ENCODE data around the gene WDR73. TPM values are rescaled to one million over a fixed set of nuclear protein-coding genes. Genes with fewer than 3 reads are reported as not detected.

The WDR73 gene
- total and polyA plus RNA-seq, 9 of the 15 experiments (the other 6 are each of a cell fraction or from before 2014, with no cell fraction given), result 9.2 to 25.4 (median 21.7) TPM

GRCh38 chr15:84598993-84599392 lies 55.1 kb downstream of the WDR73 start:
- ChIA-PET POLR2A (interaction anchor here (0.6 to 1.3 kb wide), 5 partner anchors 10 to 220 kb away, joined by 3 to 4 read pairs (median 3); no protein-coding TSS in a partner anchor), CTCF (ENCODE audit: low intra/inter-chr PET ratio) (interaction anchor here (1.0 to 2.4 kb wide), 2 partner anchors 11 to 39 kb away, joined by 3 to 18 read pairs; no protein-coding TSS in a partner anchor)
- Histone ChIP-seq H3K4me2 (ENCODE audit: insufficient read depth, low read length) (no peak overlapping the region), H3K9ac (ENCODE audit: insufficient read depth in 1 of 2, low read depth in 2 of 2, low read length in 2 of 2) (no peak overlapping the region), H4K20me1 (replicated peaks; ENCODE audit: control insufficient read depth, insufficient read depth, low read length) (no peaks in the 10 kb centered on the region), H3K79me2 (ENCODE audit: control insufficient read depth, insufficient read depth, low read length) (peaks cover 4% of the 10 kb centered on the region; the same call in 1 of the 3 replicates), H3K4me3 (no peak overlapping the region), H3K9me3 (replicated peaks; ENCODE audit: control insufficient read depth, insufficient read depth, low read depth, low read length) (no peaks in the 10 kb centered on the region), H3K4me1 (replicated peaks in 1 of 2; ENCODE audit: control insufficient read depth in 2 of 2, insufficient read depth in 2 of 2, low read length in 2 of 2) (peaks cover 16% of the 10 kb centered on the region in 2 experiments), H3K36me3 (ENCODE audit: control insufficient read depth, insufficient read depth, low read length) (peaks cover 5% of the 10 kb centered on the region; the same call in 1 of the 3 replicates), H2AFZ (ENCODE audit: low read depth, low read length) (peak overlapping the region; percentile 91), H3K9me1 (ENCODE audit: control insufficient read depth, insufficient read depth, low read length) (no peaks in the 10 kb centered on the region), H3K27ac (ENCODE audit: extremely low read depth, low read depth, low read length) (no peak overlapping the region), H3K27me3 (ENCODE audit: control insufficient read depth in 2 of 2, insufficient read depth in 2 of 2, low read length in 2 of 2) (no peaks in the 10 kb centered on the region)
- 59% methylated on average over 1 of the region's 1 CpG for WGBS (ENCODE audit: insufficient coverage, low coverage, missing lambda C conversion rate)
- ATAC-seq (peak; percentile 63), FAIRE-seq (peak; percentile 93), DNase-seq (ENCODE audit: extremely low read depth in 1 of 4, low spot score in 3 of 4) (peak; percentile 70 to 81 (median 74))
- no TSS peak for BruUV-seq (replicated peaks)
- intact Hi-C loops (cut with micrococcal nuclease) (loop anchor here (1.0 to 5.0 kb wide), 6 partner anchors 39 to 328 kb away; partner anchors contain the start of gene ZNF592), in situ Hi-C loops (cut with MboI) (loop anchor here (25.0 kb wide), 1 partner anchor 288 kb away; the partner anchor contains the start of gene SLC28A1)
- TF ChIP-seq GMEB1 (CRISPR knock-in tag; IDR thresholded peaks at IDR 0.05), result no peak
- 0 out of 2 replicates have a peak, but pooled peaks have one; percentile 26 for TF ChIP-seq NR2C1 (IDR thresholded peaks at IDR 0.05)
- TF ChIP-seq NR2C1 (tag; IDR thresholded peaks at IDR 0.05), result no peak
- TF ChIP-seq, protein P1, sequence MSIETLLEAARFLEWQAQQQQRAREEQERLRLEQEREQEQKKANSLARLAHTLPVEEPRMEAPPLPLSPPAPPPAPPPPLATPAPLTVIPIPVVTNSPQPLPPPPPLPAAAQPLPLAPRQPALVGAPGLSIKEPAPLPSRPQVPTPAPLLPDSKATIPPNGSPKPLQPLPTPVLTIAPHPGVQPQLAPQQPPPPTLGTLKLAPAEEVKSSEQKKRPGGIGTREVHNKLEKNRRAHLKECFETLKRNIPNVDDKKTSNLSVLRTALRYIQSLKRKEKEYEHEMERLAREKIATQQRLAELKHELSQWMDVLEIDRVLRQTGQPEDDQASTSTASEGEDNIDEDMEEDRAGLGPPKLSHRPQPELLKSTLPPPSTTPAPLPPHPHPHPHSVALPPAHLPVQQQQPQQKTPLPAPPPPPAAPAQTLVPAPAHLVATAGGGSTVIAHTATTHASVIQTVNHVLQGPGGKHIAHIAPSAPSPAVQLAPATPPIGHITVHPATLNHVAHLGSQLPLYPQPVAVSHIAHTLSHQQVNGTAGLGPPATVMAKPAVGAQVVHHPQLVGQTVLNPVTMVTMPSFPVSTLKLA (conservative IDR thresholded peaks at IDR 0.05), result peak in 1 of 2 experiments; percentile 37; a peak in 1 of 4 replicates
- TF ChIP-seq JUN (IDR thresholded peaks at IDR 0.05; ENCODE audit: borderline replicate concordance, low read depth, low read length), result 0 out of 2 replicates have a peak, but pooled peaks have one; percentile 19
- TF ChIP-seq JUN (CRISPR knock-in tag; IDR thresholded peaks at IDR 0.05; ENCODE audit: borderline replicate concordance), result no peak
- peak; percentile 52; the same call in 1 of the 2 replicates for TF ChIP-seq ARID2 (IDR thresholded peaks at IDR 0.05)
- no peak for TF ChIP-seq ZNF274 (IDR thresholded peaks at IDR 0.05; ENCODE audit: borderline replicate concordance, low read depth, low read length)
- 0 out of 2 replicates have a peak, but pooled peaks have one; percentile 23 for TF ChIP-seq KLF16 (IDR thresholded peaks at IDR 0.05)
- peak; percentile 41; the same call in 1 of the 2 replicates for TF ChIP-seq JUND (IDR thresholded peaks at IDR 0.05; ENCODE audit: borderline replicate concordance, low read depth, low read length)
- no peak for TF ChIP-seq JUND (tag; IDR thresholded peaks at IDR 0.05; ENCODE audit: borderline replicate concordance, low read depth, low read length)
- TF ChIP-seq ZNF384 (IDR thresholded peaks at IDR 0.05; ENCODE audit: low read depth, low read length), result peak; percentile 44; the same call in 1 of the 2 replicates
- TF ChIP-seq GATA2 (CRISPR knock-in tag; IDR thresholded peaks at IDR 0.05), result peak; percentile 46; the same call in 1 of the 2 replicates
- TF ChIP-seq, protein P2, sequence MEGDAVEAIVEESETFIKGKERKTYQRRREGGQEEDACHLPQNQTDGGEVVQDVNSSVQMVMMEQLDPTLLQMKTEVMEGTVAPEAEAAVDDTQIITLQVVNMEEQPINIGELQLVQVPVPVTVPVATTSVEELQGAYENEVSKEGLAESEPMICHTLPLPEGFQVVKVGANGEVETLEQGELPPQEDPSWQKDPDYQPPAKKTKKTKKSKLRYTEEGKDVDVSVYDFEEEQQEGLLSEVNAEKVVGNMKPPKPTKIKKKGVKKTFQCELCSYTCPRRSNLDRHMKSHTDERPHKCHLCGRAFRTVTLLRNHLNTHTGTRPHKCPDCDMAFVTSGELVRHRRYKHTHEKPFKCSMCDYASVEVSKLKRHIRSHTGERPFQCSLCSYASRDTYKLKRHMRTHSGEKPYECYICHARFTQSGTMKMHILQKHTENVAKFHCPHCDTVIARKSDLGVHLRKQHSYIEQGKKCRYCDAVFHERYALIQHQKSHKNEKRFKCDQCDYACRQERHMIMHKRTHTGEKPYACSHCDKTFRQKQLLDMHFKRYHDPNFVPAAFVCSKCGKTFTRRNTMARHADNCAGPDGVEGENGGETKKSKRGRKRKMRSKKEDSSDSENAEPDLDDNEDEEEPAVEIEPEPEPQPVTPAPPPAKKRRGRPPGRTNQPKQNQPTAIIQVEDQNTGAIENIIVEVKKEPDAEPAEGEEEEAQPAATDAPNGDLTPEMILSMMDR (IDR thresholded peaks at IDR 0.05 in 2 of 3, conservative IDR thresholded peaks at IDR 0.05 in 1 of 3; ENCODE audit: insufficient read depth in 2 of 3, low read depth in 1 of 3, low read length in 3 of 3), result peak; percentile 90 to 95 (median 94)
- TF ChIP-seq, protein P3, sequence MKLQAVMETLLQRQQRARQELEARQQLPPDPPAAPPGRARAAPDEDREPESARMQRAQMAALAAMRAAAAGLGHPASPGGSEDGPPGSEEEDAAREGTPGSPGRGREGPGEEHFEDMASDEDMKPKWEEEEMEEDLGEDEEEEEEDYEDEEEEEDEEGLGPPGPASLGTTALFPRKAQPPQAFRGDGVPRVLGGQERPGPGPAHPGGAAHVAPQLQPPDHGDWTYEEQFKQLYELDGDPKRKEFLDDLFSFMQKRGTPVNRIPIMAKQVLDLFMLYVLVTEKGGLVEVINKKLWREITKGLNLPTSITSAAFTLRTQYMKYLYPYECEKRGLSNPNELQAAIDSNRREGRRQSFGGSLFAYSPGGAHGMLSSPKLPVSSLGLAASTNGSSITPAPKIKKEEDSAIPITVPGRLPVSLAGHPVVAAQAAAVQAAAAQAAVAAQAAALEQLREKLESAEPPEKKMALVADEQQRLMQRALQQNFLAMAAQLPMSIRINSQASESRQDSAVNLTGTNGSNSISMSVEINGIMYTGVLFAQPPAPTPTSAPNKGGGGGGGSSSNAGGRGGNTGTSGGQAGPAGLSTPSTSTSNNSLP (IDR thresholded peaks at IDR 0.05; ENCODE audit: borderline replicate concordance, low read depth, low read length), result 0 out of 2 replicates have a peak, but pooled peaks have one; percentile 50
